Duodenal mucosa (tissue), 2 donors: ENCODE data around the gene OR2T27.
"Not testable (repeated sequence)": the region's sequence is repeated elsewhere in the genome, so short reads cannot be mapped to it uniquely, and the experiment has no call there.

Experiments used
- H3K27ac ChIP-seq: one replicate; pipeline ENCODE4 v1.7.0; 2013; ENCODE audit warnings: low read depth, low read length
- H3K27me3 ChIP-seq, 2 donors: one replicate each; pipeline ENCODE4 v1.7.0; 2013; ENCODE audit warnings: low read length in 2 of 2, control low read depth in 1 of 2; ENCODE audit not compliant: insufficient read depth in 2 of 2, control insufficient read depth in 1 of 2
- H3K36me3 ChIP-seq, 2 donors: one replicate each; pipeline ENCODE4 v1.7.0; 2013; ENCODE audit warnings: low read length in 2 of 2, control low read depth in 1 of 2; ENCODE audit not compliant: insufficient read depth in 2 of 2, control insufficient read depth in 1 of 2
- H3K4me1 ChIP-seq, 2 donors: one replicate each; pipeline ENCODE4 v1.7.0; 2013; ENCODE audit warnings: low read length in 2 of 2, control low read depth in 1 of 2; ENCODE audit not compliant: insufficient read depth in 2 of 2, control insufficient read depth in 1 of 2
- H3K4me3 ChIP-seq, 2 donors: one replicate each; pipeline ENCODE4 v1.7.0; 2013; ENCODE audit warnings: low read length in 2 of 2, low read depth in 1 of 2
- H3K9ac ChIP-seq, 2 donors: one replicate each; pipeline ENCODE4 v1.7.0; 2013; ENCODE audit warnings: low read length in 2 of 2, low read depth in 1 of 2
- H3K9me3 ChIP-seq, 2 donors: one replicate each; pipeline ENCODE4 v1.7.0; 2013; ENCODE audit warnings: low read length in 2 of 2, control low read depth in 1 of 2; ENCODE audit not compliant: control insufficient read depth in 1 of 2

The OR2T27 gene

DNA sequence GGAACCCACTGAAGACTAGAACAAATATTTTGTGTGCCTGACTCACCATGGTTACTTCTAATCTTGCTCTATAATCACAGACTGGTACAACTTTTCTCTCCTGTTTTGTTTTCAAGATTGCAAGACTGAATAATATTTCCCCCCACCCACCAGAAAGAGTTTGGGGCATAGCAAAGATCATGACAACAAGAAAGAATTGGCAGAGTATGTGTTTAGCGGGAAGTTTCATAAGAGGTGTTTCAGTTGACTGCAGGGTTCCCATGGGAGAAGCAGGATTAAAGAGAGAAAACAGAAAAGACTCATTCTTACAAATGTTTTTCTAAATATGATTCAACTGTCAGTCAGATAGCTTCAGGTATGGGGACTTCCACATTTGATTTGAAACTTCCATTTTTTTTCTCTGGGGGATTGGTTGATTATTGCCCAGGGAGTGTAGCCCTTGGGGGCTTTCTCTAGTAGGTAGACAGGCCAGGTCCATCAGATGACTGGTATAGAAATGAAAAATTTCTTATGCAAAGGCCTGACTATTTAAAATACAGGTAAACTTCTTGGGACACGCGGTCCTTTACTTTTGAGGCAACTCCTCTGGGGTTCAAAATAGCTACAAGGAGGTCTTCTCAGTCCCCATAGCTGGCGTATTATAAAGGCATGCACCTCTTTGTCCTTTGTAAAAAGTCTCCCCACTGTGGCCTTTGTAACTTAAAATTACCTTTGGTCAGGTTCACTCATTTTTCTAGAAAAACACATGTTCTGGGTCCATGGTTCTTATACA is 33.4 kb upstream of the OR2T27 start:
- no peak overlapping the region for H3K27ac ChIP-seq
- no peaks in the 10 kb centered on the region for H3K9me3 ChIP-seq
- no peak overlapping the region for H3K9ac ChIP-seq
- H3K4me3 ChIP-seq = no peak overlapping the region
- no peaks in the 10 kb centered on the region for H3K36me3 ChIP-seq
- no peaks in the 10 kb centered on the region for H3K27me3 ChIP-seq
- no peaks in the 10 kb centered on the region for H3K4me1 ChIP-seq

DNA sequence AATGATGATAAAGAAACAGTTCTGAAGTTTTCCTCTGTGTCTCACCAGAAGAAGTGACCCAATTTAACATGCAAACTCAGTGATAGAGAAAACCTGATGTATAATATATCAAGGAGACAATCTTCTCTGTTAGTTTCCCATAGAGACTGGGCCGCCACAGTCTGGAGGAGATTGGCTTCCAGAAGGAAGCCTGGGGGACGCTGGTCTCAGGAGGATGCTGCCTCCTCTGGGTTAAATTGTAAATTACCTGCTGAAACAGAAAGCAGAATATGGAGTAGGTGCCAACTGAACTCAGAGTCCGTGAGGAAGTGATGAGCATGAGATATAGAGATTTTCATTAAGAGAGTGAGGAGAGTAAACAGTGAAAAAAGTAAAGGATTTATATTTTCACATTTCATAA is 31.5 kb upstream of the OR2T27 start:
- H3K4me1 ChIP-seq = no peaks in the 10 kb centered on the region
- H3K36me3 ChIP-seq = no peaks in the 10 kb centered on the region

DNA sequence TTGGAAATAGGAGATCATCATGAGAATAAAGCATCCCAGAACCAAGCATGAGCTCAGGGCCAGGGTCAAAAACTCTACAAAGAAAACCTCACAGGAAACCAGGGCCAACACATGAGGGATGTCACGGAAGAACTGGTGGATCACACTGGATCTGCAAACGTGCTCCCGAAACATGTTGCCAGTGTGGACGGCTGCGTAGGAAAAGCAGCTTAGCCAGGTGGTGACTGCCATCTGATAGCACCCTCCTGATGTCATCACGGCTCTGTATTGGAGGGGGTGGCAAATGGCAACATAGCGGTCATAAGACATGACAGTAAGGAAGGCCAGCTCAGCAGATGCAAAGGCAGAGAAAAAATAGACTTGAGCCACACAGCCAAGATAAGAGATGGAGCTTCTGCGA is 26.3 kb upstream of the OR2T27 start:
- Histone ChIP-seq H3K27me3 (no peaks in the 10 kb centered on the region), H3K4me3 (no peak overlapping the region), H3K27ac (no peak overlapping the region), H3K36me3 (no peaks in the 10 kb centered on the region), H3K9ac (no peak overlapping the region), H3K9me3 (no peaks in the 10 kb centered on the region), H3K4me1 (no peaks in the 10 kb centered on the region)

More for the DNA sequence above, 31.5 kb upstream of the OR2T27 start:
- Histone ChIP-seq H3K27ac (no peak overlapping the region), H3K27me3 (no peaks in the 10 kb centered on the region), H3K9ac (no peak overlapping the region), H3K9me3 (no peaks in the 10 kb centered on the region), H3K4me3 (no peak overlapping the region)

DNA sequence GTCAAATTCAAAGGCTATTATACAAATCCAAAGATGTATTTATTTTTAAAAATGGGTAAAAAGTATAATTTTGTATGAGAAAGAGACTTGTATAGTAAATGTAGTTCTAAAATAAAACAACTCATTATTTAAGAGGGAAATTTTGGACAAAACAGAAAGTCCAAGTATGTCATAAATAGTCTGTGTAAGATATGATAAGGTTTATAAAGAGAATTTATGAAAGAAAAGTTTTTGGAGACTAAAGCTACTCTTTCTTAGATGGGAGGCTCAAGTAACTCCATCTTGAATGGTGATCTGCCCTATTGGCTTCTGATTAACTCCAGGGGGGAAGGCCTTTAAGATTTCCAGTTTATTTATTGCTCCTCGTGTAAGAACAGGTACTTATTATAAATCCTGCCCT is 14.7 kb upstream of the OR2T27 start:
- no peak overlapping the region for H3K9ac ChIP-seq

DNA sequence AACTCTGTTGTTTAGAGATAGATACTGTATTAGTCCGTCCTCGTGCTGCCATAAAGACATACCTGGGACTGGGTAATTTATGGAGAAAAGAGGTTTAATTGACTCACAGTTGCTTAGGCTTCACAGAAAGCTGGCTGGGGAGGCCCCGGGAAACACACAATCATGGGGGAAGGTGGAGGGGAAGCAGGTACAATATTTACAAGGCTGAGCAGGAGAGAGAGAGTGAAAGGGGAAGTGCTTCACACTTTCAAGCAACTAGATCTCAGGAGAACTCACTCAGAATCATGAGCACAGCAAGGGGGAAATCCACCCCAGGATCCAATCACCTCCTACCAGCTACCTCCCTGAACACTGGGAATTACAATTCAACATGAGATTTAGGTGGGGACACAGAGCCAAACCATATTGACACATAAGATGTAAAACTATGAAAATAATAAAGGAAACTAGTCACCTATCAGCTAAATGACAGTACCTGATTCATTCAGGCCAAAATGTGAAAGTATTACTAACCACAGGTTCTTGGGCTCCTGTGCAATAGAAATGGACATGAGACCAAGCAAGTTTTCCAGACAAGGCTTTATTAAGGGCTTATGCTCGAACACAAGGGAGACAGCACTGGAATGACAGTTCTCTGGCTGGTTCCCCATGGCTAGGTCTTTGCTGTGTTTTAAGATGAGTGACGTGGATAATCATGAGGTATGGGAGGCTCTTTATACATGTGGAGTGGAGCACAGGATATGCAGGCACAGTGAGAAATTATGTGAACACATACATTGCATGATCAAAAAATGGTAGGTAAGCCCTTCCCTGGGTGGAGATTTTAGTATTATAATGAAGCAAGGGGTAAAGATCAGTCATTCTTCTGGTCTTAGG is 8.4 kb upstream of the OR2T27 start:
- not testable (repeated sequence) for H3K4me1 ChIP-seq, H3K27ac ChIP-seq, H3K9ac ChIP-seq, H3K9me3 ChIP-seq, H3K27me3 ChIP-seq, H3K36me3 ChIP-seq, H3K4me3 ChIP-seq

More for the DNA sequence above, 14.7 kb upstream of the OR2T27 start:
- no peak overlapping the region for H3K27ac ChIP-seq
- no peaks in the 10 kb centered on the region for H3K27me3 ChIP-seq
- H3K4me3 ChIP-seq = no peak overlapping the region
- H3K36me3 ChIP-seq = no peaks in the 10 kb centered on the region
- no peaks in the 10 kb centered on the region for H3K4me1 ChIP-seq
- peaks cover 5% of the 10 kb centered on the region in 2 donors for H3K9me3 ChIP-seq

DNA sequence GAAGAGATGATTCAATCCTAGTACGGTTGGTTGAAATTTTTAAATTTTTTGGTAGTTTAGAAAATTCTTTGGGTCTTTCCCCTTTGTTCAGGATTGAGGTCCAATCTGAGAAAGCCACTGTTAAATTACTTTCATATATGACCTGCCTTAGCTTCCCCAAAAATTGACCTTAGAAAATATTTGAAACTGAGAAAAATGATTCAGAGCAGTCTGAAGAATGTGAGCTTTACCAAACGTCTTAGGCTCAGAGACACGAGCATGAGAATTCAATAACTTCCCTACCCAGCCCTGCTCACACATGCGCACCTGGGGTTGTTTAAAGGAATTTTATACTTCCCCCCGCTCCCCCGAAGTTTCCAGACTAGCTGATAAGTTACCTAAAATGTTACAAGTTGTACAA is 1.5 kb upstream of the OR2T27 start:
- H3K4me1 ChIP-seq, H3K4me3 ChIP-seq, H3K9me3 ChIP-seq, H3K27ac ChIP-seq, H3K27me3 ChIP-seq, H3K36me3 ChIP-seq, H3K9ac ChIP-seq: not testable (repeated sequence)

- not testable (repeated sequence) for H3K36me3 ChIP-seq, H3K27me3 ChIP-seq, H3K4me1 ChIP-seq, H3K9me3 ChIP-seq, H3K9ac ChIP-seq, H3K4me3 ChIP-seq, H3K27ac ChIP-seq
Measured at GRCh38 chr1:248648770-248649536, 6.4 kb downstream of the OR2T27 start.

DNA sequence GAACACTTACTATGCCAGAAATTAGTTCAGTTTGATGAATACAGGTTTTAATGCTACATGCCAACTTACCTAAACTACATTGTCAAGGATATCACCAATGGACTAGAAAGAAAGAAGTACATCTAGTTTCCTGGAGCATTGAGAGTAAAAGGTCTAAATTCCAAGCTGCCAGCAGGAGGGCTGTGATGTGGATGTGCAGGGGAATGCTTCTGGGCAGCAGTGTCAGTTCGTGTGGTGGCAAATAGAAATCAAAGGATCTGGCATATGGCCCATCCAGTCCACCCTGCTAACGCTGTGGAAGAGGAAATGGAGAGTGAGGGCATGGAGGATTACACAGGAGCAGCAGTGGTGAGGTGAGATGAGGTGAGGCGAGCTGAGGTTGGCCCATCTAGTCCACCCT is 10.2 kb downstream of the OR2T27 start, which contains the start of gene OR2T35:
Gene OR2T35 (minus strand): TSS at position 101 of the 400 bp plus-strand sequence. CDS start 6,020 bp downstream, outside the sequence.
- not testable (repeated sequence) for H3K27ac ChIP-seq, H3K4me1 ChIP-seq, H3K9me3 ChIP-seq, H3K27me3 ChIP-seq, H3K9ac ChIP-seq, H3K36me3 ChIP-seq, H3K4me3 ChIP-seq

- H3K4me3 ChIP-seq, H3K9me3 ChIP-seq, H3K27ac ChIP-seq, H3K9ac ChIP-seq, H3K27me3 ChIP-seq, H3K36me3 ChIP-seq, H3K4me1 ChIP-seq: not testable (repeated sequence)
Measured at GRCh38 chr1:248642971-248643651, 12.2 kb downstream of the OR2T27 start.
